H1 (cell line): Measurements from ENCODE around the gene CFLAR. TPM values are rescaled to one million over a fixed set of nuclear protein-coding genes. Genes with fewer than 3 reads are reported as not detected.

ENCODE experiments used
- CTCF ChIA-PET: fragments of 300-600 bp; sonication (Branson Sonifier 250); formaldehyde crosslinking; loops from one replicate; lab custom pipeline; 2021; ENCODE audit not compliant: partially characterized antibody; lab: Charles Lee
- POLR2A ChIA-PET: fragments of 300-600 bp; sonication (Branson Sonifier 250); formaldehyde crosslinking; loops from one replicate; lab custom pipeline; 2021; ENCODE audit warnings: inconsistent platforms; ENCODE audit not compliant: partially characterized antibody; lab: Charles Lee
- DNase-seq, 2 experiments: peaks; one replicate each; pipeline versions ENCODE4 v3.0.0 to v3.0.0-alpha.2; 2010 to 2022; ENCODE audit warnings: low spot score in 2 of 2, low read depth in 1 of 2, mixed read lengths in 1 of 2
- FAIRE-seq: peaks from 2 replicates; lab custom pipeline; 2011; peaks lifted over from hg19 to GRCh38; lab: Jason Lieb, UNC
- H2AFZ ChIP-seq: 2 replicates; pipeline ENCODE4 v1.8.1; 2012; ENCODE audit warnings: low read length, inconsistent platforms
- H2AK5ac ChIP-seq: 2 replicates; pipeline ENCODE4 v1.6.1; 2013; ENCODE audit warnings: low read depth, low read length
- H2BK120ac ChIP-seq: replicated peaks from 2 replicates; pipeline ENCODE3; 2013; ENCODE audit warnings: low read depth, low read length, inconsistent platforms
- H2BK12ac ChIP-seq: 2 replicates; pipeline ENCODE4 v1.6.1; 2013; ENCODE audit warnings: low read depth, low read length
- H2BK15ac ChIP-seq: 2 replicates; pipeline ENCODE4 v1.6.1; 2013; ENCODE audit warnings: low read length
- H2BK20ac ChIP-seq: 2 replicates; pipeline ENCODE4 v1.6.1; 2013; ENCODE audit warnings: low read length
- H2BK5ac ChIP-seq: 2 replicates; pipeline ENCODE4 v1.6.1; 2013; ENCODE audit warnings: low read depth, low read length
- H3K14ac ChIP-seq: 2 replicates; pipeline ENCODE4 v1.6.1; 2013; ENCODE audit warnings: inconsistent platforms; ENCODE audit not compliant: insufficient read length
- H3K18ac ChIP-seq: 2 replicates; pipeline ENCODE4 v1.6.1; 2013; ENCODE audit warnings: low read length; ENCODE audit errors: extremely low read depth
- H3K23ac ChIP-seq: 2 replicates; pipeline ENCODE4 v1.6.1; 2013; ENCODE audit warnings: inconsistent platforms; ENCODE audit not compliant: insufficient read length
- H3K23me2 ChIP-seq: 2 replicates; pipeline ENCODE4 v1.6.1; 2013; ENCODE audit warnings: low read depth, low read length
- H3K27ac ChIP-seq: 2 replicates; pipeline ENCODE4 v1.6.1; 2011; ENCODE audit warnings: low read depth, low read length, inconsistent platforms
- H3K27me3 ChIP-seq, 4 experiments: replicated peaks in 1 of 4; 1 replicate in 1 of 4; 2 replicates in 3 of 4; pipeline versions ENCODE4 v1.6.1 to v1.8.1; 2011 to 2013; ENCODE audit warnings: low read length in 3 of 4, mild to moderate bottlenecking in 3 of 4, inconsistent platforms in 2 of 4, mixed read lengths in 2 of 4, moderate library complexity in 1 of 4; ENCODE audit not compliant: control insufficient read depth in 3 of 4, insufficient read depth in 3 of 4; ENCODE audit errors: extremely low read depth in 1 of 4
- H3K36me3 ChIP-seq, 4 experiments: 2 replicates each; pipeline versions ENCODE4 v1.6.1 to v1.8.1; 2011 to 2013; ENCODE audit warnings: mild to moderate bottlenecking in 4 of 4, low read length in 3 of 4, moderate library complexity in 2 of 4, control low read depth in 1 of 4, inconsistent platforms in 1 of 4; ENCODE audit not compliant: insufficient read depth in 4 of 4, control insufficient read depth in 2 of 4
- H3K4ac ChIP-seq: replicated peaks from 2 replicates; pipeline ENCODE3; 2013; ENCODE audit warnings: low read length, low read depth, mixed read lengths, inconsistent platforms; ENCODE audit not compliant: insufficient read length
- H3K4me1 ChIP-seq, 4 experiments: replicated peaks in 1 of 4; 1 replicate in 1 of 4; 2 replicates in 3 of 4; pipeline versions ENCODE4 v1.6.1 to v1.8.1; 2011 to 2013; ENCODE audit warnings: low read length in 3 of 4, inconsistent platforms in 2 of 4, mixed read lengths in 1 of 4; ENCODE audit not compliant: insufficient read depth in 4 of 4, control insufficient read depth in 3 of 4
- H3K4me2 ChIP-seq, 2 experiments: 2 replicates each; pipeline versions ENCODE4 v1.6.1 to v1.8.1; 2011 to 2013; ENCODE audit warnings: low read depth in 2 of 2, low read length in 2 of 2, control low read depth in 1 of 2, inconsistent platforms in 1 of 2, mild to moderate bottlenecking in 1 of 2; ENCODE audit not compliant: insufficient read depth in 1 of 2
- H3K4me3 ChIP-seq, 4 experiments: fragments of 200-600, 300-600 bp in 1 of 4; sonication (generic), shearing (Covaris generic), sonication (Bioruptor Twin) in 1 of 4; 2 replicates each; pipeline versions ENCODE4 v1.5.1 to v1.8.1; 2011 to 2016; ENCODE audit warnings: low read length in 4 of 4, low read depth in 3 of 4, control low read depth in 2 of 4, inconsistent platforms in 2 of 4, mild to moderate bottlenecking in 2 of 4, mixed read lengths in 1 of 4, moderate library complexity in 1 of 4; ENCODE audit not compliant: insufficient read depth in 2 of 4; ENCODE audit errors: extremely low read depth in 1 of 4
- H3K56ac ChIP-seq: replicated peaks from 2 replicates; pipeline ENCODE3; 2013; ENCODE audit warnings: low read depth, mild to moderate bottlenecking, mixed read lengths, low read length, inconsistent platforms; ENCODE audit not compliant: insufficient read length
- H3K79me1 ChIP-seq: 2 replicates; pipeline ENCODE4 v1.6.1; 2013; ENCODE audit warnings: low read depth, low read length, control low read depth
- H3K79me2 ChIP-seq, 2 experiments: 2 replicates each; pipeline versions ENCODE4 v1.6.1 to v1.8.1; 2012 to 2013; ENCODE audit warnings: low read length in 2 of 2, mild to moderate bottlenecking in 2 of 2, inconsistent platforms in 1 of 2; ENCODE audit not compliant: insufficient read depth in 2 of 2, control insufficient read depth in 1 of 2
- H3K9ac ChIP-seq, 4 experiments: replicated peaks in 1 of 4; 1 replicate in 1 of 4; 2 replicates in 3 of 4; pipeline versions ENCODE4 v1.6.1 to v1.8.1; 2011 to 2013; ENCODE audit warnings: low read depth in 3 of 4, low read length in 3 of 4, control low read depth in 2 of 4, mild to moderate bottlenecking in 2 of 4, moderate library complexity in 2 of 4, inconsistent platforms in 1 of 4; ENCODE audit errors: extremely low read depth in 1 of 4
- H3K9me3 ChIP-seq, 2 experiments: 2 replicates each; pipeline versions ENCODE4 v1.6.1 to v1.8.1; 2012 to 2013; ENCODE audit warnings: mild to moderate bottlenecking in 2 of 2, moderate library complexity in 2 of 2, control low read depth in 1 of 2, inconsistent platforms in 1 of 2, low read depth in 1 of 2, low read length in 1 of 2, mixed read lengths in 1 of 2; ENCODE audit not compliant: insufficient read depth in 2 of 2
- H4K20me1 ChIP-seq, 2 experiments: replicated peaks in 1 of 2; 2 replicates each; pipeline versions ENCODE3 to v1.8.1; 2011 to 2013; ENCODE audit warnings: inconsistent platforms in 2 of 2, low read length in 2 of 2, mild to moderate bottlenecking in 1 of 2; ENCODE audit not compliant: insufficient read depth in 2 of 2, control insufficient read depth in 1 of 2
- H4K5ac ChIP-seq: 2 replicates; pipeline ENCODE4 v1.6.1; 2013; ENCODE audit warnings: low read length, low read depth, mixed read lengths, inconsistent platforms; ENCODE audit not compliant: insufficient read length
- H4K8ac ChIP-seq: 2 replicates; pipeline ENCODE4 v1.8.0; 2013; ENCODE audit warnings: mild to moderate bottlenecking, moderate library complexity, low read length, inconsistent platforms; ENCODE audit not compliant: insufficient read depth; ENCODE audit errors: extremely low read depth
- H4K91ac ChIP-seq: replicated peaks from 2 replicates; pipeline ENCODE3; 2013; ENCODE audit warnings: low read length, mixed read lengths, inconsistent platforms; ENCODE audit not compliant: insufficient read length
- BACH1 ChIP-seq: IDR thresholded peaks from 2 replicates; pipeline ENCODE4 v1.6.1; 2012; ENCODE audit warnings: low read length, improper control_type of control experiment
- CBX5 ChIP-seq: fragments of 300-800, 300-1000 bp; sonication (generic); IDR thresholded peaks from 2 replicates; pipeline ENCODE4 v1.7.1; 2016; ENCODE audit warnings: antibody characterized with exemption, low read length, low read depth
- CTCF ChIP-seq, 3 experiments: IDR thresholded peaks; 1 replicate in 2 of 3; 2 replicates in 1 of 3; pipeline versions ENCODE4 v1.5.1 to v1.6.1; 2011; ENCODE audit warnings: low read length in 3 of 3, mild to moderate bottlenecking in 3 of 3, inconsistent platforms in 2 of 3, low read depth in 1 of 3, moderate library complexity in 1 of 3; ENCODE audit not compliant: insufficient read depth in 1 of 3; ENCODE audit errors: control extremely low read depth in 1 of 3
- E2F6 ChIP-seq: IDR thresholded peaks from 2 replicates; pipeline ENCODE4 v1.6.1; 2012; ENCODE audit warnings: inconsistent platforms
- EP300 ChIP-seq, 2 experiments: IDR thresholded peaks; 1 replicate in 1 of 2; 2 replicates in 1 of 2; pipeline ENCODE4 v1.6.1; 2011 to 2012; ENCODE audit warnings: low read depth in 2 of 2, low read length in 2 of 2, mild to moderate bottlenecking in 2 of 2, borderline replicate concordance in 1 of 2, inconsistent platforms in 1 of 2, moderate library complexity in 1 of 2
- GABPA ChIP-seq: IDR thresholded peaks from 2 replicates; pipeline ENCODE4 v1.6.1; 2011; ENCODE audit warnings: mild to moderate bottlenecking, low read length, moderate library complexity, borderline replicate concordance; ENCODE audit not compliant: insufficient read depth
- NANOG ChIP-seq: IDR thresholded peaks from 2 replicates; pipeline ENCODE4 v1.6.1; 2011; ENCODE audit warnings: low read length, low read depth, mild to moderate bottlenecking, inconsistent platforms; ENCODE audit not compliant: insufficient read depth, poor library complexity, severe bottlenecking
- POLR2A ChIP-seq, 2 experiments: IDR thresholded peaks; 1 replicate in 1 of 2; 2 replicates in 1 of 2; pipeline ENCODE4 v1.6.1; 2011; ENCODE audit warnings: low read depth in 2 of 2, low read length in 2 of 2, mild to moderate bottlenecking in 2 of 2; ENCODE audit errors: control extremely low read depth in 1 of 2
- SP2 ChIP-seq: IDR thresholded peaks from 2 replicates; pipeline ENCODE4 v1.6.1; 2012; ENCODE audit warnings: mild to moderate bottlenecking, low read length, inconsistent platforms
- TBP ChIP-seq: IDR thresholded peaks from 2 replicates; pipeline ENCODE4 v1.6.1; 2011; ENCODE audit warnings: low read depth, low read length, improper control_type of control experiment
- TCF12 ChIP-seq: IDR thresholded peaks from 2 replicates; pipeline ENCODE4 v1.6.1; 2011; ENCODE audit warnings: low read depth, mild to moderate bottlenecking, low read length
- WGBS, 2 experiments: shearing (Covaris generic) in 1 of 2; methylation state at CpG; one replicate each; pipeline versions ENCODE4 v1.1.6 to v1.1.7; 2013 to 2015; ENCODE audit warnings: low lambda C conversion rate in 2 of 2, mixed read lengths in 2 of 2, inconsistent platforms in 1 of 2, low coverage in 1 of 2, missing lambda C conversion rate in 1 of 2; ENCODE audit not compliant: insufficient replicate concordance in 2 of 2, insufficient coverage in 1 of 2, insufficient read length in 1 of 2; ENCODE audit errors: extremely low coverage in 1 of 2, missing lambda C conversion rate in 1 of 2; 5-methylcytosine and 5-hydroxymethylcytosine counted together
- polyA plus RNA-seq, 7 experiments: library from polyadenylated mRNA; depleted of rRNA in 3 of 7; stranded (reverse) in 5 of 7; unstranded in 2 of 7; fragments of >200 nt in 5 of 7; fragments of 200-250 nt in 2 of 7; gene quantifications; 1 replicate in 5 of 7; 2 replicates in 1 of 7; 4 replicates in 1 of 7; pipeline versions ENCODE4 v1.2.1 to v1.2.3, GENCODE V29; 2011 to 2013; ENCODE audit warnings: missing spikeins in 2 of 7, mixed read lengths in 2 of 7
- total RNA-seq: library from RNA; stranded (reverse); fragmentation: NEBNext Ultra II Directional; extraction: Animal tissue kit (Norgen Biotek cat#: 25700); gene quantifications from 2 replicates; pipeline ENCODE4 v1.2.1, GENCODE V29; 2021

The CFLAR gene
- total and polyA plus RNA-seq, 2 of the 8 experiments (the other 6 are each of a cell fraction or from before 2014, with no cell fraction given), result 1.1 to 3.9 TPM

DNA sequence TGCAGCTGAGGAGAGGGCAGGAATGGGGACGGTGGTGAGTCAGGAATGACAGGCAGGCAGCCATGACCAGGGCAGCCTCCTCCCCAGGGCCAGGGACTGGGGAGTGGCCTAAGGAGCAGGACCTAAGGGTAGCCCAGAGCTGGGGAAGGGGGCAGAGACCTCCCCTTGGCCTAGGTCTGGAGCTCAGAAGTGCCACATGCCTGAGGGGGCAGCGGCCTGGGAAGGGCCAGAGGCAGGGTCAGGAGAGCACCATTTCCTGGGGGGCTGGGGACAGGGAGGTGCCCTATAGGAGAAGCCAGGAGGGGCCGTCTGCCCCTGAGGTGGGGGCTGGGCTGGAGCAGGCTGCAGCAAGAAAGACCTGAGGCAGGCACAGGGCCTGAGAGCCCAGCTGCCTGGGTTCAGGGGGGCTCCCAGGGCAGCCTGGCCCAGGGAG, 20.9 kb downstream of the CFLAR start:
- ChIA-PET CTCF (interaction anchor here (1.2 to 1.7 kb wide), 4 partner anchors 9 to 95 kb away, joined by 3 to 5 read pairs (median 4); no protein-coding TSS in a partner anchor), POLR2A (interaction anchor here (1.1 kb wide), 1 partner anchor 21 kb away, joined by 4 read pairs; no protein-coding TSS in a partner anchor)
- H2BK5ac ChIP-seq, result no peak overlapping the region
- no peaks in the 10 kb centered on the region for H3K27me3 ChIP-seq
- no peak overlapping the region for H3K14ac ChIP-seq
- no peak overlapping the region for H3K27ac ChIP-seq
- no peak overlapping the region for H2BK15ac ChIP-seq
- H3K4ac ChIP-seq, result no peak overlapping the region
- no peak overlapping the region for H3K4me2 ChIP-seq
- H3K23ac ChIP-seq, result no peak overlapping the region
- H4K5ac ChIP-seq, result no peak overlapping the region
- H3K23me2 ChIP-seq, result no peaks in the 10 kb centered on the region
- H4K8ac ChIP-seq, result no peak overlapping the region; the same call in 1 of the 2 replicates
- H3K79me2 ChIP-seq, result no peaks in the 10 kb centered on the region
- no peak overlapping the region for H2AK5ac ChIP-seq
- peaks cover 0 to 3% (median 0%) of the 10 kb centered on the region in 4 experiments; a peak in 2 of 7 replicates for H3K4me1 ChIP-seq
- WGBS, 2 experiments, result 82% methylated on average over 3 of the region's 3 CpGs; no CpG with 5 or more reads in 1 of the 2 experiments
- H3K79me1 ChIP-seq, result no peaks in the 10 kb centered on the region
- H3K9me3 ChIP-seq, result no peaks in the 10 kb centered on the region; a peak in 1 of 4 replicates
- no peak overlapping the region for H4K91ac ChIP-seq
- H3K9ac ChIP-seq, result no peak overlapping the region
- H3K18ac ChIP-seq, result no peak overlapping the region
- no peak for DNase-seq
- H3K36me3 ChIP-seq, result peaks cover 0 to 2% (median under 1%) of the 10 kb centered on the region in 4 experiments; a peak in 2 of 8 replicates
- no peak overlapping the region for H2BK12ac ChIP-seq
- no peak overlapping the region for H2AFZ ChIP-seq
- no peak for FAIRE-seq
- H2BK20ac ChIP-seq, result no peak overlapping the region
- no peak overlapping the region for H3K4me3 ChIP-seq
- H2BK120ac ChIP-seq, result no peak overlapping the region
- no peak overlapping the region for H3K56ac ChIP-seq
- H4K20me1 ChIP-seq, result no peaks in the 10 kb centered on the region
- TF ChIP-seq CBX5 (no peak), SP2 (no peak), E2F6 (no peak), NANOG (no peak), POLR2A (IDR thresholded peaks at IDR 0.05; ENCODE audit: control extremely low read depth in 1 of 2, low read depth in 2 of 2, low read length in 2 of 2) (no peak), EP300 (IDR thresholded peaks at IDR 0.05; ENCODE audit: borderline replicate concordance in 1 of 2, low read depth in 2 of 2, low read length in 2 of 2) (no peak), GABPA (no peak), BACH1 (no peak), TCF12 (no peak), CTCF (IDR thresholded peaks at IDR 0.05; ENCODE audit: control extremely low read depth in 1 of 3, insufficient read depth in 1 of 3, low read depth in 1 of 3, low read length in 3 of 3) (no peak), TBP (no peak)
